ENCODE results near the gene FAM81A. TPM values are rescaled to one million over a fixed set of nuclear protein-coding genes. Genes with fewer than 3 reads are reported as not detected.

The FAM81A gene
- total RNA-seq, 1 donor from 2014 or later, result 0.41 TPM

DNA sequence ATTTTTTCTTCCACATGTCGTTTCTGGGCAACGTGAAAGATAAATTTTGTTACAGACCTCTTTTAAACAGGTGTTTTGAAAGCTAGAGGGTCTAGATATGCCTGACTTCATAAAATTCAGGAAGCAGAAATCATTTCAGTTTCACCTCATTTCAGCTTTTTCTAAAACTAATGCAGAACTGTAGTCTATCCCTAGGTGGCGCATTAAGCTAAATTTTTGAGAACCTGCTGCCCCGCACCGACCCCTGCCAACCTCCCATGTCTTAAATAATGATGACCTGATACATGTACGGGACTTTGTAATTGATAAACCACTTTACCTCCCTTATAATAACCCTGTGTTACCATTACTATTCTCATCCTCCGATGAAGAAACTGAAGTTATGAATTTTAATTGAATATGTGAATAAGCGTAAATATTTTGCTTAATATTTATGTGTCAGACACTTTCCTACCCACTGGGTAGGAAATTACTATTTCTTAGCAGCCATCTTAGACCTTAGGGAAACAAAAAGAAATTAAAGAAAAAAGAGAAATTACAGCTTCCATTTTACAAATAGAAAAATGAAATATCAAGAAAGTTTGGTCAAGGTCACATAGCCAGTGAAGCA is 94.9 kb downstream of the FAM81A start:
- Histone ChIP-seq H4K20me1 (ENCODE audit: low read depth) (no peaks in the 10 kb centered on the region), H3K4me3 (no peak overlapping the region), H3K27me3 (peaks cover 19% of the 10 kb centered on the region), H3K27ac (no peak overlapping the region), H3K9me3 (ENCODE audit: low read depth) (no peaks in the 10 kb centered on the region), H3K4me2 (no peak overlapping the region), H3K36me3 (no peaks in the 10 kb centered on the region), H3F3A (ENCODE audit: low read depth) (no peaks in the 10 kb centered on the region), H3K9ac (no peak overlapping the region), H2AFZ (replicated peaks) (no peak overlapping the region), H3K79me2 (ENCODE audit: low read depth) (no peaks in the 10 kb centered on the region), H3K4me1 (no peaks in the 10 kb centered on the region)
- DNase-seq (ENCODE audit: low spot score), result peak; percentile 60
- TF ChIP-seq, protein P1, sequence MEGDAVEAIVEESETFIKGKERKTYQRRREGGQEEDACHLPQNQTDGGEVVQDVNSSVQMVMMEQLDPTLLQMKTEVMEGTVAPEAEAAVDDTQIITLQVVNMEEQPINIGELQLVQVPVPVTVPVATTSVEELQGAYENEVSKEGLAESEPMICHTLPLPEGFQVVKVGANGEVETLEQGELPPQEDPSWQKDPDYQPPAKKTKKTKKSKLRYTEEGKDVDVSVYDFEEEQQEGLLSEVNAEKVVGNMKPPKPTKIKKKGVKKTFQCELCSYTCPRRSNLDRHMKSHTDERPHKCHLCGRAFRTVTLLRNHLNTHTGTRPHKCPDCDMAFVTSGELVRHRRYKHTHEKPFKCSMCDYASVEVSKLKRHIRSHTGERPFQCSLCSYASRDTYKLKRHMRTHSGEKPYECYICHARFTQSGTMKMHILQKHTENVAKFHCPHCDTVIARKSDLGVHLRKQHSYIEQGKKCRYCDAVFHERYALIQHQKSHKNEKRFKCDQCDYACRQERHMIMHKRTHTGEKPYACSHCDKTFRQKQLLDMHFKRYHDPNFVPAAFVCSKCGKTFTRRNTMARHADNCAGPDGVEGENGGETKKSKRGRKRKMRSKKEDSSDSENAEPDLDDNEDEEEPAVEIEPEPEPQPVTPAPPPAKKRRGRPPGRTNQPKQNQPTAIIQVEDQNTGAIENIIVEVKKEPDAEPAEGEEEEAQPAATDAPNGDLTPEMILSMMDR (IDR thresholded peaks at IDR 0.05), result peak; percentile 88
- no peak for TF ChIP-seq EZH2 (IDR thresholded peaks at IDR 0.05)
- Mint-ChIP-seq H3K4me1 (no peaks in the 10 kb centered on the region), H3K27me3 (ENCODE audit: insufficient read depth, low read depth) (peaks cover 8% of the 10 kb centered on the region), H3K4me3 (no peak overlapping the region), H3K36me3 (no peaks in the 10 kb centered on the region), H3K27ac (no peak overlapping the region), H3K9me3 (no peaks in the 10 kb centered on the region)

DNA sequence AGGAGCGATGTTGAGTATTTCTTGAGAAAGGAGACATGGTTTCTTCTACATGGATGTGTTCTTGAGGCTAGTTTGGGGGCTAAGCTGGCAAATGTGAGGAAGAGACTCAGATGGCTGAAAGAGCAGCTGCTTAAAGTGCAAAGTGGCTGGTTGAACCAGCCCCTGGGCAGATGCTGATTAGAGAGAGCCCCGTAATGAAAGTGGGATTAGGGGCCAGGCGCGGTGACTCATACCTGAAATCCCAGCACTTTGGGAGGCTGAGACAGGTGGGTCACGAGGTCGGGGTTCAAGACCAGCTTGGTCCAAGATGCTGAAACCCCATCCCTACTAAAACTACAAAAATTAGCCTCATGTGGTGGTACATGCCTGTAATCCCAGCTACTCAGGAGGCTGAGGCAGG is 98.6 kb downstream of the FAM81A start:
- no peak for DNase-seq (ENCODE audit: low spot score)
- Histone ChIP-seq H3K4me1 (no peaks in the 10 kb centered on the region), H3K4me2 (no peak overlapping the region), H3K9ac (no peak overlapping the region), H3F3A (ENCODE audit: low read depth) (no peaks in the 10 kb centered on the region), H3K27ac (no peak overlapping the region), H3K27me3 (peaks cover 28% of the 10 kb centered on the region), H3K36me3 (no peaks in the 10 kb centered on the region), H2AFZ (replicated peaks) (no peak overlapping the region), H3K79me2 (ENCODE audit: low read depth) (no peaks in the 10 kb centered on the region), H3K4me3 (no peak overlapping the region), H4K20me1 (ENCODE audit: low read depth) (no peaks in the 10 kb centered on the region), H3K9me3 (ENCODE audit: low read depth) (no peaks in the 10 kb centered on the region)
- no peaks in the 10 kb centered on the region for H3K36me3 Mint-ChIP-seq
- H3K27ac Mint-ChIP-seq, result no peak overlapping the region
- TF ChIP-seq EZH2phosphoT487 (IDR thresholded peaks at IDR 0.05) (no peak), EZH2 (IDR thresholded peaks at IDR 0.05) (no peak)
- TF ChIP-seq, protein P1 (IDR thresholded peaks at IDR 0.05), result no peak
- H3K4me1 Mint-ChIP-seq, result no peaks in the 10 kb centered on the region
- H3K9me3 Mint-ChIP-seq, result no peaks in the 10 kb centered on the region
- H3K4me3 Mint-ChIP-seq, result no peak overlapping the region
- peaks cover 9% of the 10 kb centered on the region for H3K27me3 Mint-ChIP-seq (ENCODE audit: insufficient read depth, low read depth)

DNA sequence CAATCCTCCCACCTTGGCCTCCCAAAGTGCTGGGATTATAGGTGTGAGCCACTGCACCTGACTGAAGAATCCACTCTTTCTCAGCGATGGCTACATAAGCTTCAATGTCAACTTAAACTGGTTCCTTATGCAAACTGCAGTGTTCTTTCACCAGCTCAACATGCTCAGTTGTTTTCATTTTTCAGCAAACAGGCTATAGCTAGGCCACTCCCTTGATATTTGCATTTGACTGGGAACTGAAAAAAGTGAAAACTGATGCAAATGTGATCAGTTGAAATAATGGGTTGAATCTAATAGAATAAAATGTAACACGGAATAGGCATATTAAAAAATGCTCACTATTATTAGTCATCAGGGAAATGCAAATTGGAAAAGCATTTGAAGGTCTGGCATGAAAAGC is 99.4 kb downstream of the FAM81A start:
- H3K79me2 ChIP-seq (ENCODE audit: low read depth), result no peaks in the 10 kb centered on the region
- H3K27ac Mint-ChIP-seq, result no peak overlapping the region
- no peak overlapping the region for H2AFZ ChIP-seq (replicated peaks)
- peaks cover 32% of the 10 kb centered on the region for H3K27me3 ChIP-seq
- no peaks in the 10 kb centered on the region for H4K20me1 ChIP-seq (ENCODE audit: low read depth)
- TF ChIP-seq, protein P1 (IDR thresholded peaks at IDR 0.05), result no peak
- no peak for TF ChIP-seq EZH2 (IDR thresholded peaks at IDR 0.05)
- TF ChIP-seq EZH2phosphoT487 (IDR thresholded peaks at IDR 0.05), result no peak
- no peak overlapping the region for H3K27ac ChIP-seq
- H3K36me3 Mint-ChIP-seq, result no peaks in the 10 kb centered on the region
- H3K36me3 ChIP-seq, result no peaks in the 10 kb centered on the region
- DNase-seq (ENCODE audit: low spot score), result no peak
- H3K9ac ChIP-seq, result no peak overlapping the region
- no peaks in the 10 kb centered on the region for H3K4me1 Mint-ChIP-seq
- H3K4me3 Mint-ChIP-seq, result no peak overlapping the region
- H3F3A ChIP-seq (ENCODE audit: low read depth), result no peaks in the 10 kb centered on the region
- peaks cover 9% of the 10 kb centered on the region for H3K27me3 Mint-ChIP-seq (ENCODE audit: insufficient read depth, low read depth)
- no peaks in the 10 kb centered on the region for H3K4me1 ChIP-seq
- no peak overlapping the region for H3K4me2 ChIP-seq
- no peak overlapping the region for H3K4me3 ChIP-seq
- no peaks in the 10 kb centered on the region for H3K9me3 Mint-ChIP-seq
- H3K9me3 ChIP-seq (ENCODE audit: low read depth), result no peaks in the 10 kb centered on the region
